ENCODE results near the gene PLCB1. TPM values are rescaled to one million over a fixed set of nuclear protein-coding genes. Genes with fewer than 3 reads are reported as not detected.

Gene PLCB1
- total and polyA plus RNA-seq, 2 experiments from 2014 or later: 6.7 to 20.5 TPM

- TF ChIP-seq CTCF (IDR thresholded peaks at IDR 0.05; ENCODE audit: poor library complexity) (no peak), EZH2phosphoT487 (IDR thresholded peaks at IDR 0.05; ENCODE audit: low read depth, severe bottlenecking, unreplicated experiment) (no peak), EZH2 (IDR thresholded peaks at IDR 0.05; ENCODE audit: borderline replicate concordance) (no peak)
Measured at GRCh38 chr20:8877294-8877693, 745.2 kb downstream of the PLCB1 start.

GRCh38 chr20:8879669-8880068 lies 747.6 kb downstream of the PLCB1 start:
- no peak for DNase-seq (ENCODE audit: low spot score)
- Histone ChIP-seq H3K4me1 (ENCODE audit: insufficient read depth) (no peaks in the 10 kb centered on the region), H3K4me2 (no peak overlapping the region), H3K27me3 (no peaks in the 10 kb centered on the region), H3K27ac (peak overlapping the region; percentile 56), H3K36me3 (replicated peaks; ENCODE audit: insufficient read depth, low read depth) (no peaks in the 10 kb centered on the region), H3K9me3 (ENCODE audit: low read depth) (no peaks in the 10 kb centered on the region), H2AFZ (no peak overlapping the region), H3K4me3 (no peak overlapping the region), H4K20me1 (ENCODE audit: insufficient read depth, poor library complexity, severe bottlenecking) (no peaks in the 10 kb centered on the region), H3K9me2 (replicated peaks; ENCODE audit: insufficient read depth) (no peaks in the 10 kb centered on the region), H3K79me2 (no peaks in the 10 kb centered on the region)
- no peak for TF ChIP-seq EZH2phosphoT487 (IDR thresholded peaks at IDR 0.05; ENCODE audit: low read depth, severe bottlenecking, unreplicated experiment)
- WGBS (ENCODE audit: low lambda C conversion rate, missing lambda C conversion rate): 66% methylated on average over 2 of the region's 2 CpGs

More at GRCh38 chr20:8877294-8877693, 745.2 kb downstream of the PLCB1 start:
- H3K9me3 ChIP-seq (ENCODE audit: low read depth): no peaks in the 10 kb centered on the region
- H3K4me1 ChIP-seq (ENCODE audit: insufficient read depth): no peaks in the 10 kb centered on the region
- WGBS (ENCODE audit: low lambda C conversion rate, missing lambda C conversion rate): 88% methylated on average over 2 of the region's 2 CpGs
- peak overlapping the region; percentile 54 for H3K27ac ChIP-seq
- no peak overlapping the region for H3K4me3 ChIP-seq
- H3K4me2 ChIP-seq: no peak overlapping the region
- no peak for DNase-seq (ENCODE audit: low spot score)
- no peaks in the 10 kb centered on the region for H3K36me3 ChIP-seq (replicated peaks; ENCODE audit: insufficient read depth, low read depth)
- no peak overlapping the region for H2AFZ ChIP-seq
- no peaks in the 10 kb centered on the region for H3K27me3 ChIP-seq
- no peaks in the 10 kb centered on the region for H3K9me2 ChIP-seq (replicated peaks; ENCODE audit: insufficient read depth)
- no peaks in the 10 kb centered on the region for H3K79me2 ChIP-seq
- H4K20me1 ChIP-seq (ENCODE audit: insufficient read depth, poor library complexity, severe bottlenecking): no peaks in the 10 kb centered on the region

GRCh38 chr20:8880085-8880853 lies 748.2 kb downstream of the PLCB1 start:
- Histone ChIP-seq H3K9me3 (ENCODE audit: low read depth) (no peaks in the 10 kb centered on the region), H3K4me1 (ENCODE audit: insufficient read depth) (no peaks in the 10 kb centered on the region), H3K79me2 (no peaks in the 10 kb centered on the region), H3K36me3 (replicated peaks; ENCODE audit: insufficient read depth, low read depth) (no peaks in the 10 kb centered on the region), H3K27ac (peak overlapping the region; percentile 56), H4K20me1 (ENCODE audit: insufficient read depth, poor library complexity, severe bottlenecking) (no peaks in the 10 kb centered on the region), H3K4me3 (no peak overlapping the region), H2AFZ (no peak overlapping the region), H3K27me3 (no peaks in the 10 kb centered on the region), H3K4me2 (no peak overlapping the region), H3K9me2 (replicated peaks; ENCODE audit: insufficient read depth) (no peaks in the 10 kb centered on the region)
- WGBS (ENCODE audit: low lambda C conversion rate, missing lambda C conversion rate): 68% methylated on average over 5 of the region's 5 CpGs
- TF ChIP-seq EZH2phosphoT487 (IDR thresholded peaks at IDR 0.05; ENCODE audit: low read depth, severe bottlenecking, unreplicated experiment) (no peak), CTCF (IDR thresholded peaks at IDR 0.05; ENCODE audit: poor library complexity) (no peak), EZH2 (IDR thresholded peaks at IDR 0.05; ENCODE audit: borderline replicate concordance) (no peak)
- peak; percentile 34 for DNase-seq (ENCODE audit: low spot score)

GRCh38 chr20:8891039-8891438 lies 759.0 kb downstream of the PLCB1 start:
- Histone ChIP-seq H3K9me2 (replicated peaks; ENCODE audit: insufficient read depth) (no peaks in the 10 kb centered on the region), H3K4me3 (no peak overlapping the region), H2AFZ (no peak overlapping the region), H3K4me2 (no peak overlapping the region), H3K27me3 (no peaks in the 10 kb centered on the region), H3K36me3 (replicated peaks; ENCODE audit: insufficient read depth, low read depth) (no peaks in the 10 kb centered on the region), H3K79me2 (no peaks in the 10 kb centered on the region), H3K9me3 (ENCODE audit: low read depth) (peaks cover 6% of the 10 kb centered on the region), H3K4me1 (ENCODE audit: insufficient read depth) (no peaks in the 10 kb centered on the region), H4K20me1 (ENCODE audit: insufficient read depth, poor library complexity, severe bottlenecking) (no peaks in the 10 kb centered on the region), H3K27ac (no peak overlapping the region)
- TF ChIP-seq EZH2phosphoT487 (IDR thresholded peaks at IDR 0.05; ENCODE audit: low read depth, severe bottlenecking, unreplicated experiment) (no peak), EZH2 (IDR thresholded peaks at IDR 0.05; ENCODE audit: borderline replicate concordance) (no peak), CTCF (IDR thresholded peaks at IDR 0.05; ENCODE audit: poor library complexity) (no peak)
- no peak for DNase-seq (ENCODE audit: low spot score)
- 94% methylated on average over 1 of the region's 1 CpG for WGBS (ENCODE audit: low lambda C conversion rate, missing lambda C conversion rate)

All from hepatocyte (in vitro differentiated cells).